Common myeloid progenitor, CD34-positive (primary cell): ENCODE measurements around the gene TRIP10.
A peak's percentile ranks its signal among the peaks of the same experiment; 100 is the strongest.
"Not testable (repeated sequence)": the region's sequence is repeated elsewhere in the genome, so short reads cannot be mapped to it uniquely, and the experiment has no call there.

Source experiments
- CTCF ChIA-PET: fragments of 350-600 bp; sonication (Branson Sonifier 250); formaldehyde crosslinking; loops from one replicate; lab custom pipeline; 2021; ENCODE audit warnings: antibody characterized with exemption; lab: Charles Lee
- POLR2A ChIA-PET: fragments of 350-600 bp; sonication (Branson Sonifier 250); formaldehyde crosslinking; loops from one replicate; lab custom pipeline; 2021; ENCODE audit warnings: antibody characterized with exemption; lab: Charles Lee
- DNase-seq, 3 donors: peaks; one replicate each; pipeline versions ENCODE4 v3.0.0 to v3.0.0-alpha.2; 2013
- H3K27ac ChIP-seq, 2 experiments: 1 replicate in 1 of 2; 2 replicates in 1 of 2; pipeline ENCODE4 v1.7.0; 2013; ENCODE audit warnings: inconsistent platforms in 2 of 2, low read length in 2 of 2, mild to moderate bottlenecking in 2 of 2, low read depth in 1 of 2, moderate library complexity in 1 of 2; ENCODE audit not compliant: severe bottlenecking in 2 of 2, insufficient read depth in 1 of 2, poor library complexity in 1 of 2
- H3K27me3 ChIP-seq, 5 experiments: replicated peaks in 2 of 5; 1 replicate in 3 of 5; 2 replicates in 2 of 5; pipeline versions ENCODE4 v1.6.1 to v1.7.0; 2013; ENCODE audit warnings: low read length in 4 of 5, mild to moderate bottlenecking in 2 of 5, moderate library complexity in 2 of 5, inconsistent platforms in 1 of 5; ENCODE audit not compliant: insufficient read depth in 5 of 5, control insufficient read depth in 4 of 5
- H3K36me3 ChIP-seq, 4 experiments: 1 replicate in 2 of 4; 2 replicates in 2 of 4; pipeline versions ENCODE4 v1.6.1 to v1.7.0; 2013; ENCODE audit warnings: low read length in 3 of 4, control low read depth in 1 of 4, mild to moderate bottlenecking in 1 of 4; ENCODE audit not compliant: control insufficient read depth in 4 of 4, insufficient read depth in 4 of 4
- H3K4me1 ChIP-seq, 4 experiments: 1 replicate in 3 of 4; 2 replicates in 1 of 4; pipeline versions ENCODE4 v1.6.1 to v1.7.1; 2013; ENCODE audit warnings: low read length in 3 of 4, mild to moderate bottlenecking in 3 of 4, control low read depth in 1 of 4, inconsistent platforms in 1 of 4, moderate library complexity in 1 of 4; ENCODE audit not compliant: control insufficient read depth in 4 of 4, insufficient read depth in 4 of 4; ENCODE audit errors: control extremely low read depth in 1 of 4
- H3K4me3 ChIP-seq, 7 experiments: 1 replicate in 4 of 7; 2 replicates in 3 of 7; pipeline versions ENCODE4 v1.5.1 to v1.7.0; 2013; ENCODE audit warnings: mild to moderate bottlenecking in 7 of 7, low read length in 6 of 7, moderate library complexity in 6 of 7, inconsistent platforms in 2 of 7, low read depth in 2 of 7, control low read depth in 1 of 7; ENCODE audit not compliant: insufficient read depth in 4 of 7, control insufficient read depth in 1 of 7; ENCODE audit errors: extremely low read depth in 1 of 7
- H3K9me3 ChIP-seq, 5 experiments: 1 replicate in 4 of 5; 2 replicates in 1 of 5; pipeline versions ENCODE4 v1.6.1 to v1.7.1; 2013; ENCODE audit warnings: low read length in 4 of 5, mild to moderate bottlenecking in 2 of 5, inconsistent platforms in 1 of 5, low read depth in 1 of 5, moderate library complexity in 1 of 5; ENCODE audit not compliant: control insufficient read depth in 4 of 5, insufficient read depth in 2 of 5; ENCODE audit errors: control extremely low read depth in 1 of 5
- WGBS: methylation state at CpG from one replicate; pipeline ENCODE4 v1.1.5; 2013; ENCODE audit not compliant: insufficient coverage; 5-methylcytosine and 5-hydroxymethylcytosine counted together

TRIP10 gene

GRCh38 chr19:6760606-6761005 lies 21.1 kb downstream of the TRIP10 start:
- H3K4me1 ChIP-seq, result peaks cover 0 to 1% (median under 1%) of the 10 kb centered on the region in 4 experiments
- no peak for DNase-seq
- no peaks in the 10 kb centered on the region for H3K9me3 ChIP-seq
- no peak overlapping the region for H3K27ac ChIP-seq
- over 99% methylated on average over 12 of the region's 17 CpGs for WGBS
- no peaks in the 10 kb centered on the region for H3K27me3 ChIP-seq
- no peak overlapping the region for H3K4me3 ChIP-seq
- ChIA-PET POLR2A (no interaction called here), CTCF (interaction anchor here (0.7 to 2.1 kb wide), 5 partner anchors 11 to 108 kb away, joined by 3 to 6 read pairs (median 3); partner anchors contain the start of gene VAV1)
- no peaks in the 10 kb centered on the region for H3K36me3 ChIP-seq

- WGBS, result 100% methylated on average over 1 of the region's 4 CpGs
- DNase-seq, result peak in 2 of 3 donors; percentile 60 to 61
- CTCF ChIA-PET, result interaction anchor here (0.7 to 2.1 kb wide), 6 partner anchors 10 to 107 kb away, joined by 3 to 6 read pairs (median 3); partner anchors contain the start of gene VAV1
- no peaks in the 10 kb centered on the region for H3K9me3 ChIP-seq
- POLR2A ChIA-PET, result no interaction called here
- H3K27ac ChIP-seq, result no peak overlapping the region
- no peaks in the 10 kb centered on the region for H3K27me3 ChIP-seq
- no peak overlapping the region for H3K4me3 ChIP-seq
- peaks cover 0 to 6% (median 4%) of the 10 kb centered on the region in 4 experiments for H3K4me1 ChIP-seq
- H3K36me3 ChIP-seq, result no peaks in the 10 kb centered on the region
Observed at GRCh38 chr19:6761053-6761676, 21.7 kb downstream of the TRIP10 start.

GRCh38 chr19:6762253-6762797 lies 22.8 kb downstream of the TRIP10 start:
- not testable (repeated sequence) for H3K4me3 ChIP-seq, H3K9me3 ChIP-seq, H3K27ac ChIP-seq, DNase-seq, H3K27me3 ChIP-seq, H3K36me3 ChIP-seq
- CTCF ChIA-PET, result interaction anchor here (1.3 kb wide), 1 partner anchor 44 kb away, joined by 3 read pairs; no protein-coding TSS in a partner anchor
- peaks cover 2 to 17% (median 13%) of the 10 kb centered on the region in 4 experiments for H3K4me1 ChIP-seq
- 100% methylated on average over 2 of the region's 8 CpGs for WGBS
- POLR2A ChIA-PET, result interaction anchor here (0.6 kb wide), 1 partner anchor 10 kb away, joined by 5 read pairs; the partner anchor contains the start of gene VAV1

GRCh38 chr19:6765738-6766356 lies 26.4 kb downstream of the TRIP10 start:
- ChIA-PET POLR2A (no interaction called here), CTCF (no interaction called here)
- no peak for DNase-seq
- Histone ChIP-seq H3K27ac (peak overlapping the region in 1 of 2 experiments; percentile 1), H3K27me3 (no peaks in the 10 kb centered on the region), H3K9me3 (no peaks in the 10 kb centered on the region), H3K36me3 (no peaks in the 10 kb centered on the region), H3K4me1 (peaks cover 2 to 26% (median 19%) of the 10 kb centered on the region in 4 experiments), H3K4me3 (peak overlapping the region in 1 of 7 experiments; percentile 93)
- WGBS, result 82% methylated on average over 7 of the region's 8 CpGs

GRCh38 chr19:6766357-6767080 lies 27.0 kb downstream of the TRIP10 start:
- Histone ChIP-seq H3K4me3 (peak overlapping the region; percentile 34 to 93 (median 76)), H3K9me3 (no peaks in the 10 kb centered on the region), H3K4me1 (peaks cover 2 to 26% (median 19%) of the 10 kb centered on the region in 4 experiments), H3K36me3 (no peaks in the 10 kb centered on the region), H3K27me3 (no peaks in the 10 kb centered on the region), H3K27ac (peak overlapping the region in 1 of 2 experiments; percentile 51)
- DNase-seq, result no peak
- POLR2A ChIA-PET, result interaction anchor here (1.2 kb wide), 1 partner anchor 61 kb away, joined by 3 read pairs; no protein-coding TSS in a partner anchor
- WGBS, result 74% methylated on average over 13 of the region's 16 CpGs
- CTCF ChIA-PET, result interaction anchor here (1.2 to 9.5 kb wide), 2 partner anchors 12 to 36 kb away, joined by 3 to 92 read pairs; no protein-coding TSS in a partner anchor

GRCh38 chr19:6767081-6767356 lies 27.5 kb downstream of the TRIP10 start:
- POLR2A ChIA-PET, result interaction anchor here (1.2 kb wide), 1 partner anchor 60 kb away, joined by 3 read pairs; no protein-coding TSS in a partner anchor
- DNase-seq, result peak in 2 of 3 donors; percentile 42 to 56
- Histone ChIP-seq H3K4me1 (peaks cover 2 to 26% (median 21%) of the 10 kb centered on the region in 4 experiments), H3K36me3 (no peaks in the 10 kb centered on the region), H3K27ac (peak overlapping the region in 1 of 2 experiments; percentile 51), H3K27me3 (no peaks in the 10 kb centered on the region), H3K9me3 (no peaks in the 10 kb centered on the region), H3K4me3 (peak overlapping the region; percentile 34 to 93 (median 76))
- CTCF ChIA-PET, result interaction anchor here (1.2 to 9.5 kb wide), 2 partner anchors 13 to 35 kb away, joined by 3 to 92 read pairs; no protein-coding TSS in a partner anchor
- WGBS, result 0% methylated on average over 13 of the region's 15 CpGs
